Measurements from ENCODE around the gene CEACAM16. TPM values are rescaled to one million over a fixed set of nuclear protein-coding genes. Genes with fewer than 3 reads are reported as not detected.
A peak's percentile ranks its signal among the peaks of the same experiment; 100 is the strongest.

CEACAM16 gene
- total and polyA plus RNA-seq, 2 donors = not detected

- Histone ChIP-seq H3K36me3 (ENCODE audit: insufficient read depth) (no peaks in the 10 kb centered on the region), H3K27ac (ENCODE audit: low read depth) (peak overlapping the region; percentile 86), H3K4me1 (ENCODE audit: insufficient read depth) (no peaks in the 10 kb centered on the region), H3K4me3 (ENCODE audit: low read depth, low read length) (peak overlapping the region; percentile 38)
- WGBS = 3% methylated on average over 33 of the region's 33 CpGs
- DNase-seq (ENCODE audit: extremely low spot score) = no peak
These were observed 55.2 kb downstream of the CEACAM16 start for GRCh38 chr19:44753932-44754749.

GRCh38 chr19:44754750-44755080, 55.8 kb downstream of the CEACAM16 start:
- peak overlapping the region; percentile 38 for H3K4me3 ChIP-seq (ENCODE audit: low read depth, low read length)
- 55% methylated on average over 11 of the region's 11 CpGs for WGBS
- no peaks in the 10 kb centered on the region for H3K4me1 ChIP-seq (ENCODE audit: insufficient read depth)
- no peak for DNase-seq (ENCODE audit: extremely low spot score)
- H3K36me3 ChIP-seq (ENCODE audit: insufficient read depth) = peaks cover 2% of the 10 kb centered on the region
- H3K27ac ChIP-seq (ENCODE audit: low read depth) = peak overlapping the region; percentile 76

GRCh38 chr19:44755219-44755618, 56.3 kb downstream of the CEACAM16 start:
- no peak for DNase-seq (ENCODE audit: extremely low spot score)
- H3K27ac ChIP-seq (ENCODE audit: low read depth) = no peak overlapping the region
- H3K4me3 ChIP-seq (ENCODE audit: low read depth, low read length) = no peak overlapping the region
- WGBS = 82% methylated on average over 4 of the region's 4 CpGs
- H3K4me1 ChIP-seq (ENCODE audit: insufficient read depth) = no peaks in the 10 kb centered on the region
- H3K36me3 ChIP-seq (ENCODE audit: insufficient read depth) = peaks cover 2% of the 10 kb centered on the region

- Histone ChIP-seq H3K4me1 (ENCODE audit: insufficient read depth) (no peaks in the 10 kb centered on the region), H3K36me3 (ENCODE audit: insufficient read depth) (peaks cover 2% of the 10 kb centered on the region), H3K27ac (ENCODE audit: low read depth) (peak overlapping the region; percentile 38), H3K4me3 (ENCODE audit: low read depth, low read length) (no peak overlapping the region)
- no peak for DNase-seq (ENCODE audit: extremely low spot score)
- WGBS = 93% methylated on average over 7 of the region's 7 CpGs
These were observed 57.2 kb downstream of the CEACAM16 start for GRCh38 chr19:44756089-44756562.

- H3K27ac ChIP-seq (ENCODE audit: low read depth) = peak overlapping the region; percentile 40
- DNase-seq (ENCODE audit: extremely low spot score) = no peak
- peak overlapping the region; percentile 27 for H3K4me3 ChIP-seq (ENCODE audit: low read depth, low read length)
- H3K36me3 ChIP-seq (ENCODE audit: insufficient read depth) = peaks cover 2% of the 10 kb centered on the region
- 35% methylated on average over 53 of the region's 53 CpGs for WGBS
- H3K4me1 ChIP-seq (ENCODE audit: insufficient read depth) = no peaks in the 10 kb centered on the region
These were observed 58.2 kb downstream of the CEACAM16 start for GRCh38 chr19:44757057-44757734.

GRCh38 chr19:44757735-44758505, 59.0 kb downstream of the CEACAM16 start:
- Histone ChIP-seq H3K27ac (ENCODE audit: low read depth) (no peak overlapping the region), H3K4me3 (ENCODE audit: low read depth, low read length) (peak overlapping the region; percentile 27), H3K4me1 (ENCODE audit: insufficient read depth) (no peaks in the 10 kb centered on the region), H3K36me3 (ENCODE audit: insufficient read depth) (peaks cover 2% of the 10 kb centered on the region)
- WGBS = 14% methylated on average over 68 of the region's 68 CpGs
- no peak for DNase-seq (ENCODE audit: extremely low spot score)

- Histone ChIP-seq H3K36me3 (ENCODE audit: insufficient read depth) (peaks cover 2% of the 10 kb centered on the region), H3K4me1 (ENCODE audit: insufficient read depth) (no peaks in the 10 kb centered on the region), H3K4me3 (ENCODE audit: low read depth, low read length) (peak overlapping the region; percentile 27), H3K27ac (ENCODE audit: low read depth) (peak overlapping the region; percentile 62)
- DNase-seq (ENCODE audit: extremely low spot score) = no peak
- 60% methylated on average over 9 of the region's 9 CpGs for WGBS
These were observed 59.6 kb downstream of the CEACAM16 start for GRCh38 chr19:44758596-44758995.

GRCh38 chr19:44759083-44759804, 60.3 kb downstream of the CEACAM16 start:
- H3K4me1 ChIP-seq (ENCODE audit: insufficient read depth) = no peaks in the 10 kb centered on the region
- H3K36me3 ChIP-seq (ENCODE audit: insufficient read depth) = peaks cover 2% of the 10 kb centered on the region
- WGBS = 74% methylated on average over 10 of the region's 10 CpGs
- no peak overlapping the region for H3K4me3 ChIP-seq (ENCODE audit: low read depth, low read length)
- no peak for DNase-seq (ENCODE audit: extremely low spot score)
- no peak overlapping the region for H3K27ac ChIP-seq (ENCODE audit: low read depth)

Small RNA genes lying within 50 kb of the gene (small RNA-seq; reads per million reads assigned to genes)
- not detected for gene RF00285

Other genes with a start within 250 kb of the CEACAM16 start
- gene ZNF180, start 198.6 kb upstream of the CEACAM16 start, total RNA-seq = 23.7 TPM
- gene ZNF180, start 198.6 kb upstream of the CEACAM16 start, polyA plus RNA-seq = 7.2 TPM
- not detected for gene CEACAM20, start 169.5 kb upstream of the CEACAM16 start, total RNA-seq
- not detected for gene CEACAM20, start 169.5 kb upstream of the CEACAM16 start, polyA plus RNA-seq
- not detected for gene IGSF23, start 85.6 kb upstream of the CEACAM16 start, total RNA-seq
- not detected for gene IGSF23, start 85.6 kb upstream of the CEACAM16 start, polyA plus RNA-seq
- gene PVR, start 55.2 kb upstream of the CEACAM16 start, total RNA-seq = 21.3 TPM
- gene PVR, start 55.2 kb upstream of the CEACAM16 start, polyA plus RNA-seq = 19.3 TPM
- 1.8 TPM for gene CEACAM19, start 27.7 kb upstream of the CEACAM16 start, total RNA-seq
- 4.9 TPM for gene CEACAM19, start 27.7 kb upstream of the CEACAM16 start, polyA plus RNA-seq
- 2.5 TPM for gene BCL3, start 49.6 kb downstream of the CEACAM16 start, total RNA-seq
- 93.0 TPM for gene BCL3, start 49.6 kb downstream of the CEACAM16 start, polyA plus RNA-seq
- 4.7 TPM for gene CBLC, start 78.7 kb downstream of the CEACAM16 start, total RNA-seq
- gene CBLC, start 78.7 kb downstream of the CEACAM16 start, polyA plus RNA-seq = 6.1 TPM
- gene BCAM, start 110.0 kb downstream of the CEACAM16 start, total RNA-seq = 35.3 TPM
- 77.4 TPM for gene BCAM, start 110.0 kb downstream of the CEACAM16 start, polyA plus RNA-seq
- 27.4 TPM for gene NECTIN2, start 147.1 kb downstream of the CEACAM16 start, total RNA-seq
- gene NECTIN2, start 147.1 kb downstream of the CEACAM16 start, polyA plus RNA-seq = 50.2 TPM
- 17.8 TPM for gene TOMM40, start 192.1 kb downstream of the CEACAM16 start, total RNA-seq
- gene TOMM40, start 192.1 kb downstream of the CEACAM16 start, polyA plus RNA-seq = 39.3 TPM
- 28.2 TPM for gene APOE, start 206.6 kb downstream of the CEACAM16 start, total RNA-seq
- 60.5 TPM for gene APOE, start 206.6 kb downstream of the CEACAM16 start, polyA plus RNA-seq
- gene APOC1, start 215.5 kb downstream of the CEACAM16 start, total RNA-seq = 3.5 TPM
- 26.9 TPM for gene APOC1, start 215.5 kb downstream of the CEACAM16 start, polyA plus RNA-seq
- not detected for gene APOC4, start 243.1 kb downstream of the CEACAM16 start, total RNA-seq
- not detected for gene APOC4, start 243.1 kb downstream of the CEACAM16 start, polyA plus RNA-seq
- not detected for gene APOC2, start 246.9 kb downstream of the CEACAM16 start, total RNA-seq
- 1.6 TPM for gene APOC2, start 246.9 kb downstream of the CEACAM16 start, polyA plus RNA-seq

Data from urinary bladder (tissue), 4 donors.